ENCODE data around the gene ACO2. TPM values are rescaled to one million over a fixed set of nuclear protein-coding genes. Genes with fewer than 3 reads are reported as not detected.

ACO2 gene
- total and polyA plus RNA-seq, 2 of the 13 experiments (the other 11 are each of a cell fraction or from before 2014, with no cell fraction given), result 19.2 to 45.6 TPM

GRCh38 chr22:41487037-41487935, 18.4 kb downstream of the ACO2 start:
- Histone ChIP-seq H2AFZ (ENCODE audit: low read length) (no peak overlapping the region), H4K20me1 (ENCODE audit: insufficient read depth, low read length) (peaks cover 7% of the 10 kb centered on the region), H3K4me3 (replicated peaks in 1 of 3; ENCODE audit: insufficient read depth in 1 of 3, low read depth in 2 of 3, low read length in 3 of 3) (no peak overlapping the region), H3K9ac (ENCODE audit: insufficient read depth, low read depth, low read length) (no peak overlapping the region), H3K27ac (ENCODE audit: extremely low read length, insufficient read depth, low read length) (peak overlapping the region; percentile 16), H3K4me1 (ENCODE audit: insufficient read depth, low read length) (peaks cover 29% of the 10 kb centered on the region), H3K9me3 (ENCODE audit: low read length) (no peaks in the 10 kb centered on the region), H3K79me2 (ENCODE audit: insufficient read depth, low read length) (peaks cover 76% of the 10 kb centered on the region), H3K4me2 (ENCODE audit: low read depth, low read length) (no peak overlapping the region), H3K36me3 (replicated peaks in 1 of 2; ENCODE audit: control insufficient read depth in 1 of 2, insufficient read depth in 2 of 2, low read length in 2 of 2) (no peaks in the 10 kb centered on the region; a peak in 1 of 5 replicates), H3K27me3 (ENCODE audit: control insufficient read depth in 1 of 2, insufficient read depth in 2 of 2, low read length in 2 of 2) (no peaks in the 10 kb centered on the region)
- CTCF ChIA-PET (ENCODE audit: low intra/inter-chr PET ratio, low total read pairs), result no interaction called here
- peak; percentile 37; the same call in 1 of the 3 replicates for ATAC-seq
- TF ChIP-seq TBL1XR1 (IDR thresholded peaks at IDR 0.05; ENCODE audit: borderline replicate concordance, low read length, partially characterized antibody) (no peak), GABPB1 (CRISPR knock-in tag; IDR thresholded peaks at IDR 0.05) (no peak), MAFK (conservative IDR thresholded peaks at IDR 0.05 in 1 of 2, IDR thresholded peaks at IDR 0.05 in 1 of 2; ENCODE audit: low read length in 2 of 2) (peak in 1 of 2 experiments; percentile 9; a peak in 1 of 4 replicates)
- in situ Hi-C loops (cut with HindIII; ENCODE audit: extremely low pct_ligation_motif_present, low pct_unique_long_range_greater_than_20kb) (no loop called here), intact Hi-C loops (cut with micrococcal nuclease; ENCODE audit: unreplicated experiment) (no loop called here)
- no TSS peak for BruUV-seq (replicated peaks)
- FAIRE-seq, result peak; percentile 48
- WGBS (ENCODE audit: low lambda C conversion rate), result 81% methylated on average over 8 of the region's 8 CpGs
- no peak for DNase-seq (ENCODE audit: low spot score)
- POLR2A ChIA-PET, result interaction anchor here (0.6 to 3.2 kb wide), 3 partner anchors 19 to 81 kb away, joined by 3 to 9 read pairs (median 3); partner anchors contain the start of genes ACO2, PHF5A and TOB2

DNA sequence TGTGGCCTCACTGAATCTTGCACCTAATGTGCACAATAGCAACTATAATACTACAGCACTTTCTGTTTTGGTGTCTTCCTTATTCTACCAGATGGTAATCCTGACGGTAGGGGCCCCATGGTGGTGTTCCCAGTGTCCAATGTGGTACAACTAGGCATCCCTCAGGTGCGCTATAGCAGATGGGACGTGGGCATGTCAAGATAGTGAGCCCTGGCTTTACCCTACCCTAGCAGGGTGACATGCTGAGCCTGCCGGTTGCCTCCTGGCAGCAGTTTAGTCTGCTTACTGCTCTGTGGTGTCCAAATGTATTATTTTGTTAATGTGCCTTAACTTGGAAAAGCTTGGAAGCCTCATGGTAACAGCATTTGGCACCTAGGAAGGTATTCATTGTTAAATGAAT, 19.2 kb downstream of the ACO2 start:
- no peak for DNase-seq (ENCODE audit: low spot score)
- POLR2A ChIA-PET, result interaction anchor here (3.2 kb wide), 1 partner anchor 20 kb away, joined by 9 read pairs; the partner anchor contains the start of genes ACO2 and PHF5A
- FAIRE-seq, result no peak
- H4K20me1 ChIP-seq (ENCODE audit: insufficient read depth, low read length), result peaks cover 7% of the 10 kb centered on the region
- intact Hi-C loops (cut with micrococcal nuclease; ENCODE audit: unreplicated experiment) (no loop called here), in situ Hi-C loops (cut with HindIII; ENCODE audit: extremely low pct_ligation_motif_present, low pct_unique_long_range_greater_than_20kb) (no loop called here)
- no peaks in the 10 kb centered on the region; a peak in 1 of 5 replicates for H3K36me3 ChIP-seq (replicated peaks in 1 of 2; ENCODE audit: control insufficient read depth in 1 of 2, insufficient read depth in 2 of 2, low read length in 2 of 2)
- no peak overlapping the region for H2AFZ ChIP-seq (ENCODE audit: low read length)
- H3K9me3 ChIP-seq (ENCODE audit: low read length), result no peaks in the 10 kb centered on the region
- H3K27ac ChIP-seq (ENCODE audit: extremely low read length, insufficient read depth, low read length), result no peak overlapping the region
- no peak overlapping the region for H3K4me3 ChIP-seq (replicated peaks in 1 of 3; ENCODE audit: insufficient read depth in 1 of 3, low read depth in 2 of 3, low read length in 3 of 3)
- H3K4me2 ChIP-seq (ENCODE audit: low read depth, low read length), result no peak overlapping the region
- no peak; the same call in 2 of the 3 replicates for ATAC-seq
- CTCF ChIA-PET (ENCODE audit: low intra/inter-chr PET ratio, low total read pairs), result no interaction called here
- H3K79me2 ChIP-seq (ENCODE audit: insufficient read depth, low read length), result peaks cover 71% of the 10 kb centered on the region
- H3K4me1 ChIP-seq (ENCODE audit: insufficient read depth, low read length), result peaks cover 29% of the 10 kb centered on the region
- no peak overlapping the region for H3K9ac ChIP-seq (ENCODE audit: insufficient read depth, low read depth, low read length)
- BruUV-seq (replicated peaks), result no TSS peak
- H3K27me3 ChIP-seq (ENCODE audit: control insufficient read depth in 1 of 2, insufficient read depth in 2 of 2, low read length in 2 of 2), result no peaks in the 10 kb centered on the region
- 95% methylated on average over 4 of the region's 4 CpGs for WGBS (ENCODE audit: low lambda C conversion rate)
- TF ChIP-seq CAMTA2 (CRISPR knock-in tag; IDR thresholded peaks at IDR 0.05; ENCODE audit: borderline replicate concordance) (no peak), TAF15 (IDR thresholded peaks at IDR 0.05; ENCODE audit: low read depth, low read length, poor library complexity, severe bottlenecking) (no peak), JDP2 (CRISPR knock-in tag; IDR thresholded peaks at IDR 0.05; ENCODE audit: borderline replicate concordance) (no peak), NFE2 (CRISPR knock-in tag; IDR thresholded peaks at IDR 0.05) (no peak), DNMT1 (CRISPR knock-in tag; IDR thresholded peaks at IDR 0.05) (no peak), PREB (CRISPR knock-in tag; IDR thresholded peaks at IDR 0.05) (no peak), ZSCAN30 (CRISPR knock-in tag; IDR thresholded peaks at IDR 0.05) (no peak), RARA (CRISPR knock-in tag; IDR thresholded peaks at IDR 0.05) (no peak), JUND (CRISPR knock-in tag; IDR thresholded peaks at IDR 0.05) (no peak), ZNF678 (CRISPR knock-in tag; IDR thresholded peaks at IDR 0.05) (no peak), ZKSCAN8 (CRISPR knock-in tag; IDR thresholded peaks at IDR 0.05; ENCODE audit: borderline replicate concordance) (no peak), ZNF33B (CRISPR knock-in tag; IDR thresholded peaks at IDR 0.05) (no peak), KLF11 (CRISPR knock-in tag; IDR thresholded peaks at IDR 0.05) (no peak)
- TF ChIP-seq, protein P1, sequence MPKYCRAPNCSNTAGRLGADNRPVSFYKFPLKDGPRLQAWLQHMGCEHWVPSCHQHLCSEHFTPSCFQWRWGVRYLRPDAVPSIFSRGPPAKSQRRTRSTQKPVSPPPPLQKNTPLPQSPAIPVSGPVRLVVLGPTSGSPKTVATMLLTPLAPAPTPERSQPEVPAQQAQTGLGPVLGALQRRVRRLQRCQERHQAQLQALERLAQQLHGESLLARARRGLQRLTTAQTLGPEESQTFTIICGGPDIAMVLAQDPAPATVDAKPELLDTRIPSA (CRISPR knock-in tag; IDR thresholded peaks at IDR 0.05; ENCODE audit: borderline replicate concordance), result no peak

Measured in HepG2 (cell line).